K562 (cell line): Measurements from ENCODE around the gene DHDH. TPM values are rescaled to one million over a fixed set of nuclear protein-coding genes. Genes with fewer than 3 reads are reported as not detected.

Experiments used
- BRF1 ChIP-seq: IDR thresholded peaks from 3 replicates; pipeline ENCODE4 v1.6.1; 2011; ENCODE audit warnings: borderline replicate concordance, mild to moderate bottlenecking; ENCODE audit not compliant: insufficient read length; ENCODE audit errors: extremely low read depth
- HMGN3 ChIP-seq: IDR thresholded peaks from 2 replicates; pipeline ENCODE4 v1.6.1; 2011; ENCODE audit warnings: borderline replicate concordance, low read depth, mild to moderate bottlenecking, mixed read lengths, low read length; ENCODE audit not compliant: insufficient read length; ENCODE audit errors: extremely low read depth
- KLF13 ChIP-seq: fragments of 450-650 bp; IDR thresholded peaks from 2 replicates; pipeline ENCODE4 v1.6.1; 2016; ENCODE audit warnings: missing genetic modification characterization, low read depth, mild to moderate bottlenecking, missing compliant biosample characterization, moderate library complexity, borderline replicate concordance
- L3MBTL2 ChIP-seq: fragments of 450-650 bp; IDR thresholded peaks from 2 replicates; pipeline ENCODE4 v1.6.1; 2016; ENCODE audit warnings: mild to moderate bottlenecking, moderate library complexity
- MTA3 ChIP-seq: fragments of 450-650 bp; formaldehyde crosslinking; IDR thresholded peaks from 2 replicates; pipeline ENCODE4 v1.6.1; 2017; ENCODE audit warnings: mild to moderate bottlenecking, borderline replicate concordance
- NFE2 ChIP-seq: IDR thresholded peaks from 2 replicates; pipeline ENCODE4 v1.6.1; 2014; ENCODE audit warnings: antibody characterized with exemption, low read depth
- SAFB ChIP-seq: fragments of 200-400 bp; formaldehyde crosslinking; IDR thresholded peaks from 2 replicates; pipeline ENCODE4 v1.6.1; 2017; ENCODE audit warnings: low read depth, low read length, borderline replicate concordance
- SAP30 ChIP-seq: fragments of 200-600 bp; sonication (generic); IDR thresholded peaks from 2 replicates; pipeline ENCODE4 v1.6.1; 2012; ENCODE audit warnings: borderline replicate concordance, low read depth, mild to moderate bottlenecking, moderate library complexity, low read length, control low read depth, inconsistent platforms; ENCODE audit not compliant: insufficient read depth, poor library complexity, severe bottlenecking
- SREBF2 ChIP-seq: sonication (generic); formaldehyde crosslinking; IDR thresholded peaks from 2 replicates; pipeline ENCODE4 v1.4.0; 2020; ENCODE audit warnings: mild to moderate bottlenecking, missing genetic modification reagents
- TAF9B ChIP-seq: fragments of 450-650 bp; IDR thresholded peaks from 2 replicates; pipeline ENCODE4 v1.6.1; 2018; ENCODE audit warnings: mild to moderate bottlenecking; ENCODE audit not compliant: partially characterized antibody
- U2AF2 ChIP-seq: fragments of 200-400 bp; formaldehyde crosslinking; optimal IDR thresholded peaks from 2 replicates; pipeline ENCODE3; 2017; ENCODE audit warnings: low read depth, mild to moderate bottlenecking, low read length
- ZKSCAN1 ChIP-seq: fragments of 150-350 bp; IDR thresholded peaks from 2 replicates; pipeline ENCODE4 v1.6.1; 2016; ENCODE audit warnings: low read depth, low read length
- polyA plus RNA-seq, 8 experiments: library from polyadenylated mRNA; depleted of rRNA in 4 of 8; stranded (reverse) in 5 of 8; unstranded in 3 of 8; fragments of >200 nt; fragmentation: Nextera tagmentation in 2 of 8; fragmentation: Illumina TruSeq in 1 of 8; extraction: Ambion mirVana in 2 of 8; extraction: Trizol in 1 of 8; gene quantifications; 2 replicates each; pipeline versions ENCODE4 v1.2.1 to v1.2.3, GENCODE V29; 2011 to 2014; ENCODE audit warnings: inconsistent platforms in 1 of 8, missing spikeins in 1 of 8
- total RNA-seq, 7 experiments: library from RNA; depleted of rRNA in 6 of 7; stranded (reverse); fragments of >200 nt in 6 of 7; fragmentation: Illumina TruSeq in 2 of 7; extraction: Trizol in 2 of 7; gene quantifications; 2 replicates each; pipeline versions ENCODE4 v1.2.1 to v1.2.3, GENCODE V29; 2011 to 2021; ENCODE audit warnings: low replicate concordance in 1 of 7
- TF ChIP-seq, protein P1 (sequence below): fragments of 450-650 bp; IDR thresholded peaks from 2 replicates; pipeline ENCODE4 v1.6.1; 2016; ENCODE audit warnings: low read depth, mild to moderate bottlenecking, moderate library complexity
- TF ChIP-seq, protein P2 (sequence below), 2 experiments: fragments of 250-450 bp in 1 of 2; fragments of 450-650 bp in 1 of 2; sonication (Bioruptor Pico) in 1 of 2; IDR thresholded peaks; 2 replicates each; pipeline versions ENCODE4 v1.6.1 to v1.8.0; 2016 to 2021; ENCODE audit warnings: mild to moderate bottlenecking in 2 of 2, moderate library complexity in 2 of 2, missing compliant biosample characterization in 1 of 2, missing genetic modification characterization in 1 of 2
- TF ChIP-seq, protein P3 (sequence below): fragments of 200-800 bp; sonication (Bioruptor generic); IDR thresholded peaks from 2 replicates; pipeline ENCODE4 v1.6.1; 2017; ENCODE audit warnings: missing genetic modification characterization, missing compliant biosample characterization

DHDH gene
- total and polyA plus RNA-seq, 9 of the 15 experiments (the other 6 are each of a cell fraction or from before 2014, with no cell fraction given), result 0.37 to 1.9 (median 0.87) TPM

DNA sequence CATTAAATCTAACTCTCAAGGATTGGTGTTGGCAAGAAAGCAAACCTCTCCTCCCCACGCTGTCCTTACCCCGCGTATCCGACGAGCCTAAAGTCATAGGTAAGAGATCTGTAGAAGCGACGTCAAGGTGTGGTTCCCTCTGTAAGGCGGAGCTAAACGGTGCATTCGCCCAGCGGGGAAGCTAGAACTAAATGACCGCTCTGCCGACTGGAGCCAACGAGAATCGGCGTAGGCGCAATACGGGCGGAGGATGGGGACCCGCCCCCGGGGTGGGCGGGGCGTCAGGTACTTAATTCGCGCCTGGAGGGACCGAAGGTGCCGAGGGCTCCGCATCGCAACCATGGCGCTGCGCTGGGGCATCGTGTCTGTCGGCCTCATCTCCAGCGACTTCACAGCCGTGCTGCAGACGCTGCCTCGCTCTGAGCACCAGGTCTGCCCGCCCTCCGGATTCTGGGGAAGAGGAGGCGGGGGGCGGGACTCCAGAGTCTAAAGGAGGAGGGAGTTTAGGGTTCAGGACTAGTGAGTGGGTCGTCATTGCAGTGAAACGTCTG, at the start of gene DHDH (continued):
- TF ChIP-seq, protein P1, sequence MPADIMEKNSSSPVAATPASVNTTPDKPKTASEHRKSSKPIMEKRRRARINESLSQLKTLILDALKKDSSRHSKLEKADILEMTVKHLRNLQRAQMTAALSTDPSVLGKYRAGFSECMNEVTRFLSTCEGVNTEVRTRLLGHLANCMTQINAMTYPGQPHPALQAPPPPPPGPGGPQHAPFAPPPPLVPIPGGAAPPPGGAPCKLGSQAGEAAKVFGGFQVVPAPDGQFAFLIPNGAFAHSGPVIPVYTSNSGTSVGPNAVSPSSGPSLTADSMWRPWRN, result no peak
- TF ChIP-seq SAFB, result no peak
- TF ChIP-seq, protein P2, sequence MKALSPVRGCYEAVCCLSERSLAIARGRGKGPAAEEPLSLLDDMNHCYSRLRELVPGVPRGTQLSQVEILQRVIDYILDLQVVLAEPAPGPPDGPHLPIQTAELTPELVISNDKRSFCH (CRISPR knock-in tag; IDR thresholded peaks at IDR 0.05), result no peak
- TF ChIP-seq, protein P2 (tag; IDR thresholded peaks at IDR 0.05), result peak; percentile 15; the same call in 1 of the 2 replicates
- no peak for TF ChIP-seq NFE2
- no peak for TF ChIP-seq SREBF2
- TF ChIP-seq U2AF2, result no peak
- no peak for TF ChIP-seq TAF9B
- TF ChIP-seq HMGN3, result peak; percentile 91
- peak; percentile 43 for TF ChIP-seq ZKSCAN1
- TF ChIP-seq L3MBTL2, result peak; percentile 83
- TF ChIP-seq KLF13 (tag), result no peak
- TF ChIP-seq SAP30, result peak; percentile 36
- TF ChIP-seq MTA3, result 0 out of 2 replicates have a peak, but pooled peaks have one; percentile 37
- TF ChIP-seq, protein P3, sequence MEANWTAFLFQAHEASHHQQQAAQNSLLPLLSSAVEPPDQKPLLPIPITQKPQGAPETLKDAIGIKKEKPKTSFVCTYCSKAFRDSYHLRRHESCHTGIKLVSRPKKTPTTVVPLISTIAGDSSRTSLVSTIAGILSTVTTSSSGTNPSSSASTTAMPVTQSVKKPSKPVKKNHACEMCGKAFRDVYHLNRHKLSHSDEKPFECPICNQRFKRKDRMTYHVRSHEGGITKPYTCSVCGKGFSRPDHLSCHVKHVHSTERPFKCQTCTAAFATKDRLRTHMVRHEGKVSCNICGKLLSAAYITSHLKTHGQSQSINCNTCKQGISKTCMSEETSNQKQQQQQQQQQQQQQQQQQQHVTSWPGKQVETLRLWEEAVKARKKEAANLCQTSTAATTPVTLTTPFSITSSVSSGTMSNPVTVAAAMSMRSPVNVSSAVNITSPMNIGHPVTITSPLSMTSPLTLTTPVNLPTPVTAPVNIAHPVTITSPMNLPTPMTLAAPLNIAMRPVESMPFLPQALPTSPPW (CRISPR knock-in tag), result peak; percentile 47; the same call in 1 of the 2 replicates
- TF ChIP-seq BRF1, result no peak
